DND-41 (cell line): Measurements from ENCODE around the gene TMEM131L.
"Not testable (repeated sequence)": the region's sequence is repeated elsewhere in the genome, so short reads cannot be mapped to it uniquely, and the experiment has no call there.

Experiments
- ATAC-seq: fragments of 200-7000 bp; cut with Tn5 transposase; 3 replicates; pipeline ENCODE4 v1.9.1; 2021; ENCODE audit warnings: low read depth; ENCODE audit not compliant: insufficient read depth
- DNase-seq: peaks from one replicate; pipeline ENCODE4 v3.0.0-alpha.2; 2020
- H2AFZ ChIP-seq: 2 replicates; pipeline ENCODE4 v1.6.0; 2012; ENCODE audit warnings: low read depth, low read length
- H3K27ac ChIP-seq: 2 replicates; pipeline ENCODE4 v1.5.1; 2012; ENCODE audit warnings: low read length, inconsistent platforms
- H3K27me3 ChIP-seq: fragments of 200-600 bp; sonication (generic); 2 replicates; pipeline ENCODE4 v1.6.0; 2012; ENCODE audit warnings: low read length, mild to moderate bottlenecking, inconsistent platforms; ENCODE audit not compliant: insufficient read depth, poor library complexity
- H3K36me3 ChIP-seq: 2 replicates; pipeline ENCODE4 v1.5.1; 2012; ENCODE audit warnings: low read length, inconsistent platforms; ENCODE audit not compliant: insufficient read depth
- H3K4me1 ChIP-seq: 2 replicates; pipeline ENCODE4 v1.5.1; 2012; ENCODE audit warnings: mild to moderate bottlenecking, low read length; ENCODE audit not compliant: insufficient read depth
- H3K4me2 ChIP-seq: 2 replicates; pipeline ENCODE4 v1.6.0; 2012; ENCODE audit warnings: mild to moderate bottlenecking, moderate library complexity, low read length, inconsistent platforms; ENCODE audit not compliant: insufficient read depth
- H3K4me3 ChIP-seq, 2 experiments: fragments of 200-600 bp in 1 of 2; shearing (Covaris generic) in 1 of 2; 2 replicates each; pipeline ENCODE4 v1.5.1; 2012 to 2016; ENCODE audit warnings: inconsistent platforms in 2 of 2, low read length in 2 of 2, mild to moderate bottlenecking in 2 of 2, low read depth in 1 of 2, moderate library complexity in 1 of 2
- H3K79me2 ChIP-seq: 2 replicates; pipeline ENCODE4 v1.6.0; 2012; ENCODE audit warnings: low read length, inconsistent platforms; ENCODE audit not compliant: insufficient read depth
- H3K9ac ChIP-seq: 2 replicates; pipeline ENCODE4 v1.6.0; 2012; ENCODE audit warnings: low read depth, mild to moderate bottlenecking, inconsistent platforms, low read length, moderate library complexity
- H3K9me3 ChIP-seq: 2 replicates; pipeline ENCODE4 v1.5.1; 2012; ENCODE audit warnings: low read length, moderate library complexity, mild to moderate bottlenecking, inconsistent platforms; ENCODE audit not compliant: insufficient read depth, severe bottlenecking
- H4K20me1 ChIP-seq: 2 replicates; pipeline ENCODE4 v1.6.0; 2012; ENCODE audit warnings: low read length; ENCODE audit not compliant: insufficient read depth
- EZH2 ChIP-seq: IDR thresholded peaks from 3 replicates; pipeline ENCODE4 v1.6.1; 2012; ENCODE audit warnings: borderline replicate concordance, low read depth, mild to moderate bottlenecking, moderate library complexity, low read length, inconsistent platforms; ENCODE audit not compliant: severe bottlenecking
- TF ChIP-seq, protein P1 (sequence below): IDR thresholded peaks from 2 replicates; pipeline ENCODE4 v1.5.1; 2012; ENCODE audit warnings: borderline replicate concordance, low read length, moderate library complexity, mild to moderate bottlenecking; ENCODE audit not compliant: poor library complexity, severe bottlenecking; ENCODE audit errors: extremely low read depth

Gene TMEM131L

DNA sequence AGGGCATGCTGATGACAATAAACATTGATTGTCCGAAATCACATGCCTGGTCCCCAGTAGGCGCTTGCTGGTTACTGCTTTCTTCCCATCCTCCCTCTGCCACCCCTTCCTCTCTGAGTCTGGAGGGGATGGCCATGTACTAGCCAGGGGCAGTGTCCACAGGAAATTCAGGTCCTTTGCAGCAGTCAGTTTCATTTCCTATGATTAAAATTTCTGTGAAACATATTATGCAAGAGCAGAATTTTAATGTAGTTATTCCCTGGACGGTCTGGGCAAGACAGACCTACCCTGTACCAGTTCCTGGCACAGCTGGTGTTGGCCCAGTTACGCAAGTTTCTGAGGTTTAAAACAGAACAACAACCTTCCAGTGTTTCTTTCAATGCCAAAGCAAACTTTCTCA is 189.8 kb downstream of the TMEM131L start:
- H3K4me1 ChIP-seq, result peaks cover 17% of the 10 kb centered on the region

DNA sequence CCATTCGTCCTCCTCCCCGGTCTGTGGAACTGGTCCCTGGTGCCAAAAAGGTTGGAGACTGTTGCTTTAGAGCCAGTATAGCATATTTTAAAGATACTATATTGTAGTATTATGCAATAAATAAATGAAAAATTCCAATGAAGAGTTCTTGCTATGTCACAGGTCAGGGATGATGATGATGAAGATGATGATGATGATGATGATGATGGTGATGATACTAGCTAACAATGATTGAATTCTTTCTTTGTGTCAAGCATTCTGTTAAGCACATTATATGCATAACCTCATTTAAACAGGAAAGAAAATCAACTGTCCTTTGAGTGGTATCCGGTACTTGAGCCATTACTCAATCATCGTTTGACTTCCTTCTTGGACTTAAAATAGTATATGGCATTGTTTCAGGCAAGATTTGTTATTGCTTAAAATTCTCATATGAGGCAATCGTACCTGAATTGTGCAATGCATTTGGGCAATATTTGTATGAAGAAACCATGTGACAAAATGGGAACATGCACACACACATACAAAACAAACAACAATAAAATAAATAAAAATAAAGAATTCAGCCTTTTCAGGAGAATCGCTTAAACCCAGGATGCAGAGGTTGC is 195.2 kb downstream of the TMEM131L start:
- H3K4me1 ChIP-seq, result no peaks in the 10 kb centered on the region
- DNase-seq, result no peak

More for the DNA sequence above, 189.8 kb downstream of the TMEM131L start:
- H3K79me2 ChIP-seq, result no peaks in the 10 kb centered on the region
- H3K4me3 ChIP-seq, result no peak overlapping the region
- no peak overlapping the region for H3K27ac ChIP-seq
- H4K20me1 ChIP-seq, result no peaks in the 10 kb centered on the region
- H3K27me3 ChIP-seq, result no peaks in the 10 kb centered on the region
- ATAC-seq (no peak), DNase-seq (no peak)
- H3K9ac ChIP-seq, result no peak overlapping the region
- no peaks in the 10 kb centered on the region for H3K36me3 ChIP-seq
- no peaks in the 10 kb centered on the region for H3K9me3 ChIP-seq
- H2AFZ ChIP-seq, result no peak overlapping the region
- TF ChIP-seq EZH2, result no peak
- TF ChIP-seq, protein P1, sequence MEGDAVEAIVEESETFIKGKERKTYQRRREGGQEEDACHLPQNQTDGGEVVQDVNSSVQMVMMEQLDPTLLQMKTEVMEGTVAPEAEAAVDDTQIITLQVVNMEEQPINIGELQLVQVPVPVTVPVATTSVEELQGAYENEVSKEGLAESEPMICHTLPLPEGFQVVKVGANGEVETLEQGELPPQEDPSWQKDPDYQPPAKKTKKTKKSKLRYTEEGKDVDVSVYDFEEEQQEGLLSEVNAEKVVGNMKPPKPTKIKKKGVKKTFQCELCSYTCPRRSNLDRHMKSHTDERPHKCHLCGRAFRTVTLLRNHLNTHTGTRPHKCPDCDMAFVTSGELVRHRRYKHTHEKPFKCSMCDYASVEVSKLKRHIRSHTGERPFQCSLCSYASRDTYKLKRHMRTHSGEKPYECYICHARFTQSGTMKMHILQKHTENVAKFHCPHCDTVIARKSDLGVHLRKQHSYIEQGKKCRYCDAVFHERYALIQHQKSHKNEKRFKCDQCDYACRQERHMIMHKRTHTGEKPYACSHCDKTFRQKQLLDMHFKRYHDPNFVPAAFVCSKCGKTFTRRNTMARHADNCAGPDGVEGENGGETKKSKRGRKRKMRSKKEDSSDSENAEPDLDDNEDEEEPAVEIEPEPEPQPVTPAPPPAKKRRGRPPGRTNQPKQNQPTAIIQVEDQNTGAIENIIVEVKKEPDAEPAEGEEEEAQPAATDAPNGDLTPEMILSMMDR, result no peak
- H3K4me2 ChIP-seq, result no peak overlapping the region

DNA sequence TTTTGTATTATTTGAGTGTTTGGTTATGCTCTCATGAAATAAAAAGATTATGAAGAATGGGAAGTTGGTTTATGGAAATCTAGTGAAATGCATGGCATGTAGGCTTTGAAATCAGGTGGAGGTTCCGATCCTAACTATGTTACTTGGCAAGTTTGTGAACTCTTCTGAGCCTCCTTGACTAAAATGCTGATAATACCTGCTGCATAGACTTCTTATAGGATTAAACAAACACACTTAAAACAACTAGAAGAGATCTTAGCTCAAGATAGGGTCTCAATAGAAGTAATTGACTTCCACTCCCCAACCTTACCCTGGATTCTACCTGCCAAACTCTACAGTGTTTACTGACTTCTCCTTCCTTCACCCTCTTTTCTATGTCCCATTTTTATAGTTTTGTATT is 195.7 kb downstream of the TMEM131L start:
- no peak for ATAC-seq
- no peaks in the 10 kb centered on the region for H3K36me3 ChIP-seq
- no peak overlapping the region for H2AFZ ChIP-seq
- TF ChIP-seq EZH2, result no peak
- TF ChIP-seq, protein P1, result no peak
- no peaks in the 10 kb centered on the region for H4K20me1 ChIP-seq
- no peak overlapping the region for H3K4me2 ChIP-seq
- no peaks in the 10 kb centered on the region for H3K27me3 ChIP-seq
- no peak overlapping the region for H3K27ac ChIP-seq
- no peaks in the 10 kb centered on the region for H3K79me2 ChIP-seq
- H3K4me3 ChIP-seq, result no peak overlapping the region
- no peak for DNase-seq
- no peak overlapping the region for H3K9ac ChIP-seq
- no peaks in the 10 kb centered on the region for H3K4me1 ChIP-seq
- peaks cover 6% of the 10 kb centered on the region for H3K9me3 ChIP-seq

More for the DNA sequence above, 195.2 kb downstream of the TMEM131L start:
- no peaks in the 10 kb centered on the region for H3K36me3 ChIP-seq
- no peak for TF ChIP-seq EZH2
- TF ChIP-seq, protein P1, result no peak
- peaks cover 6% of the 10 kb centered on the region for H3K9me3 ChIP-seq
- no peak for ATAC-seq
- H3K27me3 ChIP-seq, result no peaks in the 10 kb centered on the region
- no peak overlapping the region for H3K4me2 ChIP-seq
- no peaks in the 10 kb centered on the region for H4K20me1 ChIP-seq
- H3K9ac ChIP-seq, result no peak overlapping the region
- no peak overlapping the region for H3K27ac ChIP-seq
- no peak overlapping the region for H3K4me3 ChIP-seq
- H3K79me2 ChIP-seq, result no peaks in the 10 kb centered on the region
- H2AFZ ChIP-seq, result no peak overlapping the region

DNA sequence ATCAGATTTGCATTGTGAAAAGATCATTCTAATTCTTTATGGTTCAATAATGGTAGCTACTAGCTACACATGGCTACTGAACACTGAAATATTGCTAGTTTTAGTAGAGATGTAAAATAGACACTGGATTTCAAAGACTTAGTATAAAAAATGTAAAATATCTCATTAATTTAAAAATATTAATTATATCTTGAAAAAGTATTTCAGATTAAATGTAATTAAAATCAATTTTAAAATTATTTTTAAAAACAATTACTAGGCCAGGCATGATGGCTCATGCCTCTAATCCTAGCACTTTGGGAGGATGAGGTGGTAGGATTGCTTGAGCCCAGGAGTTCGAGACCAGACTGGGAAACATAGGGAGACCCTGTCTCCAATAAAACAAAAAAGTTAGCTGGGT is 197.5 kb downstream of the TMEM131L start:
- H2AFZ ChIP-seq, result no peak overlapping the region
- H3K4me3 ChIP-seq, result no peak overlapping the region
- ATAC-seq (no peak), DNase-seq (no peak)
- H3K79me2 ChIP-seq, result no peaks in the 10 kb centered on the region
- no peak overlapping the region for H3K4me2 ChIP-seq
- H3K9ac ChIP-seq, result no peak overlapping the region
- no peaks in the 10 kb centered on the region for H3K27me3 ChIP-seq
- no peak for TF ChIP-seq EZH2
- TF ChIP-seq, protein P1, result no peak
- no peaks in the 10 kb centered on the region for H3K4me1 ChIP-seq
- peaks cover 6% of the 10 kb centered on the region for H3K9me3 ChIP-seq
- no peak overlapping the region for H3K27ac ChIP-seq
- H4K20me1 ChIP-seq, result no peaks in the 10 kb centered on the region
- no peaks in the 10 kb centered on the region for H3K36me3 ChIP-seq

DNA sequence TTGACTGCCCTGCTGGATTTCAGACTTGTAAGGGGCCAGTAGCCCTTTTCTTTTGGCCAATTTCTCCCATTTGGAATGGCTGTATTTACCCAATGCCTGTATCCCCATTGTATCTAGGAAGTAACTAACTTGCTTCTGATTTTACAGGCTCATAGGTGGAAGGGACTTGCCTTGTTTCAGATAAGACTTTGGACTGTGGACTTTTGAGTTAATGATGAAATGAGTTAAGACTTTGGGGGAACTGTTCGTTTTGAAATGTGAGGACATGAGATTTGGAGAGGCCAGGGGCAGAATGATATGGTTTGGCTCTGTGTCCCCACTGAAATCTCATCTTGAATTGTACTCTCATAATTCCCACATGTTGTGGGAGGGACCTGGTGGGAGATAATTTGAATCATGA is 200.3 kb downstream of the TMEM131L start:
- DNase-seq, H3K27ac ChIP-seq, H3K9ac ChIP-seq, H2AFZ ChIP-seq, H3K4me2 ChIP-seq, H3K27me3 ChIP-seq, ATAC-seq, H3K4me1 ChIP-seq, H3K9me3 ChIP-seq, H3K4me3 ChIP-seq, H3K36me3 ChIP-seq, H4K20me1 ChIP-seq, H3K79me2 ChIP-seq: not testable (repeated sequence)
